H9 (cell line): ENCODE data around the gene OMP. TPM values are rescaled to one million over a fixed set of nuclear protein-coding genes. Genes with fewer than 3 reads are reported as not detected.

Experiments used
- DNase-seq: peaks from one replicate; pipeline ENCODE4 v3.0.0-alpha.2; 2017
- H2AFZ ChIP-seq: one replicate; pipeline ENCODE4 v1.6.1; 2013; ENCODE audit warnings: mild to moderate bottlenecking, low read length, control low read depth, moderate library complexity
- H2AK5ac ChIP-seq: 2 replicates; pipeline ENCODE4 v1.6.1; 2013; ENCODE audit warnings: low read length, control low read depth, mixed read lengths; ENCODE audit not compliant: insufficient read length
- H2BK120ac ChIP-seq: one replicate; pipeline ENCODE4 v1.6.1; 2013; ENCODE audit warnings: low read depth, mild to moderate bottlenecking, low read length, control low read depth, inconsistent platforms; ENCODE audit not compliant: poor library complexity, severe bottlenecking
- H2BK12ac ChIP-seq: 2 replicates; pipeline ENCODE4 v1.6.1; 2013; ENCODE audit warnings: low read length, control low read depth, mixed read lengths, low read depth; ENCODE audit not compliant: insufficient read length
- H2BK15ac ChIP-seq: 2 replicates; pipeline ENCODE4 v1.6.1; 2013; ENCODE audit warnings: low read depth, low read length, control low read depth
- H2BK20ac ChIP-seq: one replicate; pipeline ENCODE4 v1.6.1; 2013; ENCODE audit warnings: low read depth, mild to moderate bottlenecking, low read length, control low read depth, inconsistent platforms; ENCODE audit not compliant: poor library complexity, severe bottlenecking
- H2BK5ac ChIP-seq: 2 replicates; pipeline ENCODE4 v1.6.1; 2013; ENCODE audit warnings: low read length, control low read depth, mixed read lengths; ENCODE audit not compliant: insufficient read length
- H3K14ac ChIP-seq: 2 replicates; pipeline ENCODE4 v1.6.1; 2013; ENCODE audit warnings: low read length, control low read depth; ENCODE audit not compliant: insufficient read depth
- H3K18ac ChIP-seq: 2 replicates; pipeline ENCODE4 v1.6.1; 2013; ENCODE audit warnings: low read depth, mild to moderate bottlenecking, mixed read lengths, low read length, control low read depth; ENCODE audit not compliant: insufficient read length
- H3K23ac ChIP-seq: 2 replicates; pipeline ENCODE4 v1.6.1; 2013; ENCODE audit warnings: low read length, control low read depth, mixed read lengths, low read depth; ENCODE audit not compliant: insufficient read length
- H3K23me2 ChIP-seq: 2 replicates; pipeline ENCODE4 v1.6.1; 2013; ENCODE audit warnings: low read depth, mild to moderate bottlenecking, mixed read lengths, low read length, control low read depth; ENCODE audit not compliant: insufficient read length, poor library complexity, severe bottlenecking
- H3K27ac ChIP-seq: 2 replicates; pipeline ENCODE4 v1.5.1; 2013; ENCODE audit warnings: low read length, control low read depth, mixed read lengths, low read depth; ENCODE audit not compliant: insufficient read length
- H3K27me3 ChIP-seq: 2 replicates; pipeline ENCODE4 v1.6.1; 2013; ENCODE audit warnings: low read length, control low read depth, inconsistent platforms; ENCODE audit not compliant: insufficient read depth
- H3K4ac ChIP-seq: 2 replicates; pipeline ENCODE4 v1.6.1; 2013; ENCODE audit warnings: low read depth, mild to moderate bottlenecking, control low read depth, inconsistent platforms, low read length, moderate library complexity
- H3K4me1 ChIP-seq: 2 replicates; pipeline ENCODE4 v1.6.1; 2013; ENCODE audit warnings: low read length, control low read depth, inconsistent platforms; ENCODE audit not compliant: insufficient read depth
- H3K4me2 ChIP-seq: 2 replicates; pipeline ENCODE4 v1.6.1; 2013; ENCODE audit warnings: low read length, control low read depth, mixed read lengths; ENCODE audit not compliant: insufficient read length, insufficient read depth
- H3K56ac ChIP-seq: 2 replicates; pipeline ENCODE4 v1.6.1; 2013; ENCODE audit warnings: low read depth, mild to moderate bottlenecking, mixed read lengths, low read length, control low read depth; ENCODE audit not compliant: insufficient read length
- H3K79me1 ChIP-seq: 2 replicates; pipeline ENCODE4 v1.6.1; 2013; ENCODE audit warnings: low read depth, mild to moderate bottlenecking, moderate library complexity, low read length, control low read depth, inconsistent platforms; ENCODE audit not compliant: insufficient read depth, poor library complexity, severe bottlenecking
- H3K79me2 ChIP-seq: 2 replicates; pipeline ENCODE4 v1.6.1; 2013; ENCODE audit warnings: low read length, control low read depth, inconsistent platforms; ENCODE audit not compliant: insufficient read depth
- H3K9ac ChIP-seq: 2 replicates; pipeline ENCODE4 v1.6.1; 2013; ENCODE audit warnings: low read length, control low read depth, mixed read lengths; ENCODE audit not compliant: insufficient read length; ENCODE audit errors: extremely low read depth
- H3K9me3 ChIP-seq: one replicate; pipeline ENCODE4 v1.6.1; 2013; ENCODE audit warnings: low read depth, low read length, inconsistent platforms; ENCODE audit not compliant: control insufficient read depth
- H3T11ph ChIP-seq: one replicate; pipeline ENCODE4 v1.6.1; 2013; ENCODE audit warnings: mild to moderate bottlenecking, low read length, control low read depth, inconsistent platforms
- H4K20me1 ChIP-seq: one replicate; pipeline ENCODE4 v1.6.1; 2013; ENCODE audit not compliant: control insufficient read depth, insufficient read length, insufficient read depth
- H4K5ac ChIP-seq: 2 replicates; pipeline ENCODE4 v1.6.1; 2013; ENCODE audit warnings: low read depth, mild to moderate bottlenecking, mixed read lengths, low read length, control low read depth; ENCODE audit not compliant: insufficient read length
- H4K8ac ChIP-seq: replicated peaks from 2 replicates; pipeline ENCODE4 v1.6.1; 2013; ENCODE audit warnings: low read length, control low read depth, mixed read lengths, low read depth; ENCODE audit not compliant: insufficient read length
- H4K91ac ChIP-seq: 2 replicates; pipeline ENCODE4 v1.6.1; 2013; ENCODE audit warnings: low read depth, mild to moderate bottlenecking, moderate library complexity, mixed read lengths, low read length, control low read depth; ENCODE audit not compliant: insufficient read length
- H3K27ac Mint-ChIP-seq, 3 experiments: 2 replicates in 2 of 3; 3 replicates in 1 of 3; pipeline ENCODE4 v1.8.0; 2020 to 2021; ENCODE audit warnings: mixed read lengths in 3 of 3, mild to moderate bottlenecking in 1 of 3, moderate library complexity in 1 of 3
- H3K27me3 Mint-ChIP-seq: 2 replicates; pipeline ENCODE4 v1.8.0; 2021; ENCODE audit warnings: low read depth, mild to moderate bottlenecking, moderate library complexity, mixed read lengths
- H3K36me3 Mint-ChIP-seq, 3 experiments: 2 replicates in 2 of 3; 3 replicates in 1 of 3; pipeline ENCODE4 v1.8.0; 2020 to 2021; ENCODE audit warnings: low read depth in 3 of 3, mixed read lengths in 3 of 3; ENCODE audit not compliant: insufficient read depth in 1 of 3
- H3K4me1 Mint-ChIP-seq, 2 experiments: 2 replicates each; pipeline ENCODE4 v1.8.0; 2020; ENCODE audit warnings: mixed read lengths in 2 of 2
- H3K4me3 Mint-ChIP-seq, 2 experiments: 2 replicates in 1 of 2; 3 replicates in 1 of 2; pipeline ENCODE4 v1.8.0; 2020 to 2021; ENCODE audit warnings: mild to moderate bottlenecking in 2 of 2, mixed read lengths in 2 of 2, moderate library complexity in 1 of 2
- H3K9me3 Mint-ChIP-seq, 2 experiments: 2 replicates in 1 of 2; 3 replicates in 1 of 2; pipeline ENCODE4 v1.8.0; 2020; ENCODE audit warnings: mild to moderate bottlenecking in 2 of 2, mixed read lengths in 2 of 2, moderate library complexity in 1 of 2
- CTCF ChIP-seq: fragments of 200-600 bp; sonication (generic); conservative IDR thresholded peaks from 3 replicates; pipeline ENCODE4 v1.8.0; 2021; ENCODE audit warnings: antibody characterized with exemption, mild to moderate bottlenecking
- WGBS: extraction: QIAGEN DNeasy Blood & Tissue Kit; methylation state at CpG from one replicate; pipeline ENCODE4 v1.1.7; 2013; ENCODE audit warnings: missing lambda C conversion rate, low lambda C conversion rate, mixed read lengths; ENCODE audit not compliant: insufficient read length; ENCODE audit errors: extremely low coverage; 5-methylcytosine and 5-hydroxymethylcytosine counted together
- total RNA-seq: library from RNA; stranded (reverse); gene quantifications from 2 replicates; pipeline ENCODE4 v1.2.1, GENCODE V29; 2021

OMP gene
- total RNA-seq, 1 experiment from 2014 or later: not detected

GRCh38 chr11:77138106-77138649, 35.5 kb downstream of the OMP start:
- H4K8ac ChIP-seq: no peak overlapping the region
- no peak overlapping the region for H3K9ac ChIP-seq
- H3K79me2 ChIP-seq: no peaks in the 10 kb centered on the region
- H3K4me2 ChIP-seq: no peak overlapping the region
- Mint-ChIP-seq H3K36me3 (no peaks in the 10 kb centered on the region), H3K4me3 (no peak overlapping the region), H3K27ac (no peak overlapping the region), H3K9me3 (no peaks in the 10 kb centered on the region), H3K4me1 (peaks cover 10 to 15% of the 10 kb centered on the region in 2 experiments), H3K27me3 (no peaks in the 10 kb centered on the region)
- peaks cover 2% of the 10 kb centered on the region for H4K20me1 ChIP-seq
- H3T11ph ChIP-seq: no peak overlapping the region
- no peak overlapping the region for H2BK5ac ChIP-seq
- no peaks in the 10 kb centered on the region for H3K9me3 ChIP-seq
- no peak overlapping the region for H3K14ac ChIP-seq
- H4K5ac ChIP-seq: no peak overlapping the region
- no peaks in the 10 kb centered on the region for H3K23me2 ChIP-seq
- no peak overlapping the region for H2AK5ac ChIP-seq
- no peak overlapping the region for H3K56ac ChIP-seq
- no peaks in the 10 kb centered on the region for H3K79me1 ChIP-seq
- H3K23ac ChIP-seq: no peak overlapping the region
- no peak for TF ChIP-seq CTCF
- no peak overlapping the region for H2BK12ac ChIP-seq
- H3K18ac ChIP-seq: no peak overlapping the region
- no peak overlapping the region for H2BK15ac ChIP-seq
- H3K27ac ChIP-seq: no peak overlapping the region
- H3K4me1 ChIP-seq: no peaks in the 10 kb centered on the region; the same call in 1 of the 2 replicates
- H2BK20ac ChIP-seq: no peak overlapping the region
- no peaks in the 10 kb centered on the region for H3K27me3 ChIP-seq
- no peak overlapping the region for H2BK120ac ChIP-seq
- H2AFZ ChIP-seq: no peak overlapping the region
- WGBS: no CpG with 5 or more reads among the region's 55 CpGs
- DNase-seq: no peak
- H4K91ac ChIP-seq: no peak overlapping the region
- no peak overlapping the region for H3K4ac ChIP-seq
